SIG-M5 (cell line): Measurements from ENCODE around the gene NDUFAF8.

Source experiments
- DNase-seq: peaks from one replicate; lab custom pipeline; 2025; lab: John Stamatoyannopoulos, UW

NDUFAF8 gene

DNA sequence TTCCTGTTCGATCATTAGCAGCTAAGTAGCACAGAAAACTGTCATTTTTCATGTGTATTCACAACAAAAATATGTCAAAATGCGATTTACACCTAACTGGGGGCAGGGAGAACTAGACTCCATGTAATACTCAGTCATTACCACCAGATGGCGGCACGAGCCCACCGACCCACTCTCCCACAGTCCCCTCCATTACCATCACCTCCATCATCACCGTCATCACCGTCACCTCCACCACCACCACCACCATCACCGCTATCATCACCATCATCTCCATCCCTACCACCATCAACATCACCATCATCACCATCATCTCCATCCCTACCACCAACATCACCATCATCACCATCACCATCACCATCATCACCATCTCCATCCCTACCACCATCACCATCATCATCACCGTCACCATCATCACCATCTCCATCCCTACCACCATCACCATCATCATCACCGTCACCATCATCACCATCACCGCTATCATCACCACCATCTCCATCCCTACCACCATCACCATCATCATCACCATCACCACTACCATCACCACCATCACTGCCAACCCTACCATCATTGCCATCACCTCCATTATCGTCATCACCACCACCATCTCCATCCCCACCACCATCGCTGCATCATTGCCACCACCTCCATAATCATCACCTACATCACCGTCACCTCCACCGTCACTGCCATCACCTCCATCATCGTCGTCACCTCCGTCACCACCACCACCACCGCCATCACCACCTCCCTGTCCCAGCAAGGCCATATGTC lies 14.4 kb downstream of the NDUFAF8 start:
- no peak for DNase-seq

DNA sequence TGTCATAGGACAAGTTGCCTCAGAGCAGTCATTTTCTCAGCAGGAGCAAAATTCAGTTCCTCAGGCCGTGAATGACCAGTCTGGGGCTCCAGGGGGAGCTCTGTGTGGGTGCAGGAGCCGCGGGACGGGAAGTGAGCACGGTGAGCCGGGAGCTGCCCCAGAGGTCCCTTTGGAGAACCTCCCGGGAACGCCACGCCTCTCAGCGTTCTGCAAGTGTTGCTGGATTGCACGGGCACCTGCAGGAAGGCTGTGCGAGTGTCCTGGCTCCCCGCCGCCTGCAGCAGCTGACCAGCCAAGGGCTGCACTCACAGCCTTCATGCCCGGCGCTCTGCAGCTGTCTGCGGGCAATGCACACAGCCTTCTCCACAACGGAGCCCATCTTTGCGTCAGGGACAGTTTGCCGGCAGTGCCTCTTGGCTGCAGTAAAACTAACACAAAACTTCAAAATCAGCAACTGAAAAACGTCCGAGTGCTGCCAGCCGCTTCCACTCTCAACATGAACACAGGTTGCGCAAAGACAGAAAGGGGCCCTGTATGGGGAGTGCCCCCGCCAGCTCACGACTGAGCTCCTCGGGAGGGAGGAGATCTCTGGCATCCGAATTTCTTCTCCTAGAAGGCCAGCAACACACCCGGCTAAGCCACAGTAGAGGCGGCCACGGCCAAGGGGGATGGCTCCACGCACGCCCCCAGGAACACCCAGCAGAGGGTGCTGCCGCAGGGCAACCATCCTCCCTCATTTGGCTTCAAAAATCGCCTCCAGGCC lies 16.0 kb downstream of the NDUFAF8 start:
- peak; percentile 78 for DNase-seq

DNA sequence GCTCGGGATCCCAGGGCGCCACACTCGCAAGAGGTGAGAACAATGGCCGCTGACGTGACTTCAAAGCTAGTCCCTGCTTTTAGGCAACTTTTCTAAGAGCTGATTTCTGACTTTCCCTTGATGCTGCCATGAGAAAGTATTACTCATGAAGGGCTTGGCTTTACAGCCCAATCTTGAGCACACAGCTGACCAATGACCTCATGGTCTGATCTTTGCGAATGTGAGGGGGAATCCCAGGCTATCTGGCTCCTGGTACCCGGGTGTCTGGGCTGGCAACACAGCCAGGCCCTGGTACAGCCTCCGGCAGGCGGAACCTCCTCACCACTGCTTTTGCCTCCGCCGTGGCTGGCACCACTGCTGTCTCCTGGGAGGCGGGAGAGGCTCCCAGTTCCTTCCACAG lies 17.5 kb downstream of the NDUFAF8 start:
- DNase-seq = no peak

DNA sequence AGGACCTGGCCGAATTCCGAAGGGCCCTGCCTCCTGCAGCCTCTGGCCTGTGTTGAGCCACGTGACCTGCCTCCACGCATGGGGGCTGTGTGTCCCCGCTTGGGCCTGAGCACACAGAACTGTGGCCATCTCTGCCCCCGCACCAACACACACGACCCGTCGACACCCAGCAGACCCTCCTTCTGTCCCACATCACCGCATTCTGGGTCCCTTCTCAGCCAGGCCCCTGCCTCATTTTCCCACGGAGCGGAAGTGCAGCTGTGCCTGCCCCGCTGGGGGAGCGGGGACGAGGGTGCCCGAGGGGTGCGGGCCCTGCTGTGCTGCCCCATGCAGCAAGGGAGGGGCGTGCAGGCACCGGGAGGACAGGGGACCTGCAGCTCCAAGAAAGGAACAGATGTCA lies 18.4 kb downstream of the NDUFAF8 start:
- DNase-seq = no peak

DNA sequence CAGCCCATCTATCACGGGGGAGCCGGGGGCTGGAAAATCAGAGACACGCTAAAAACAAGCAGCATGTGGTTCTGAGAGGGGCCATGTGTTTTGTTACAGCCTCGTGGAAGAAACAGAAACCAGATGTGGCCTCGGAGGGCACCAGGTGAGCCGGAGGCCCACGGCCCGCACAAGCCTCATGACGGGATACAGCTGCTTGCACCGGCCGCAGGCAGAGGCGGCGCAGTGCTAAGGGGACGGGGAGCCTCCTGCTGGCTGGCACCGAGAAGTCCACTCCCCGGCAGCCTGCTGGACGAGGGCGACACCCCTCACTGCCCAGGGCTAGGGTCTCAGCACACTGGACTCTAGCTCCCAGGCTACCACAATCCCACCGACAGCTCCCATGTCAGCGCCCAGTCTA lies 19.2 kb downstream of the NDUFAF8 start:
- no peak for DNase-seq

DNA sequence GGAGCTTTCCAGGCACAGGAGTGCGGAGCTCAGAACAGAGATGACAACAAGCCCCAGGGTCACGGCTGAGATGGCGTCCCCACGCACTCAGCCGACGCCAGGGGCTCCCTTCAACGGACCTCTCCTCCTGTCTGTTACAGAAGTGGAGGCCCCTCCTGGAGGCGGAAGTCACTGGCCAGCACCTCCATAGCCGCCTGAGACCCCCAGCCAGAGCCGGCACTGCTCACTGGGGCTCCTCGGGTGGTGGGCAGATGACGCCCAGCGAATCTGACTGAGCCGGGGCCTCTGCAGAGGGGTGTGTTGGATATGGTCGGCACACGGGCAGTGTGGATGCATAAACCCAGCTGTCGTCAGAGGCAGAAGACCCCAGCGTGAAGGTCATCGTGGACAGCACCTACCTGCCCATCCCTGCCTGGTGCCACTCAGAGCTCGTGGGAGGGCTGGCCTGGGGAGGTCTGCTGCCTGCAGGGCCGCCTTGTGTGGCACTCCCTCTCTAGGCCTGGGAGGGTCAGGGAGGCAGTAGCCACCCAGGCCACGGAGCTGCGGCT lies 20.0 kb downstream of the NDUFAF8 start:
- DNase-seq = no peak

DNA sequence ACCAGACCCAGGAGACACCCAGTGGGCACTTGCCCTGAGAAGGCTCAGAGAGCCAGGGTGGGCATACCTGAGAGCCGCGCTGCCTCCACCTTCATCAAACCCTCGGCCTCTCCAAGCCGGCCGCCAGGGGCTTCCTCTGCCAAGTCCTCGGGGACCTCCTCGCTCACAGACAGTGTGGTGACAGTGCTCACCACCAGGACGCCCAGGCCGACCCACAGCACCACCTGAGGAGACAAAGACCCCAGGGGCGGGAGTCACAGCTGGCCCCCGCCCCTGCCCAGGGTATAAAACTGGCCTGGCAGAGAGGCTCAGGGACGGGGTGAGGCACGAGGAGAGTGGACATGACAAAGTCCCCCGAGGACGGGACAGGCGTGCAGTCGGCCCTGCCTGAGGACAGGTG lies 21.1 kb downstream of the NDUFAF8 start:
- no peak for DNase-seq

DNA sequence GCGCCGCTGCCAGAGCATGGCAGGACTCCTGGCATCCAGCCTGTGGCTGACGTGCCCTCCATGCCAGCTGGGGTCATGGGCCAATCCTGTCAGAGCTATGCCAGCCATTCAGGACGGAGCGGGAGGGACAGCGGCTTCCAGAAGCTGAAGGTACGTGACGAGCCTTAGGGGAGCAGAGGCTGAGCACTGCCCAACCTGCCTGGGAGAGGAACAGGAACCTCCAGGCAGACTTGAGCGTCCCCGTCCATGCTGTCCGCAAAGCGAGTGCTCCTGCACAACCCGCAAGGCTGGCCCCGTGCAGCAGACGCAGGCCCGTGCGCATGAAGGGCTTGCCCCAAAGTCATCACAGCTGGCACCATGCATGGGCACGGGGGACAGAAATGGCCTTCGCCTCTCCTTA lies 21.5 kb downstream of the NDUFAF8 start:
- DNase-seq = no peak

DNA sequence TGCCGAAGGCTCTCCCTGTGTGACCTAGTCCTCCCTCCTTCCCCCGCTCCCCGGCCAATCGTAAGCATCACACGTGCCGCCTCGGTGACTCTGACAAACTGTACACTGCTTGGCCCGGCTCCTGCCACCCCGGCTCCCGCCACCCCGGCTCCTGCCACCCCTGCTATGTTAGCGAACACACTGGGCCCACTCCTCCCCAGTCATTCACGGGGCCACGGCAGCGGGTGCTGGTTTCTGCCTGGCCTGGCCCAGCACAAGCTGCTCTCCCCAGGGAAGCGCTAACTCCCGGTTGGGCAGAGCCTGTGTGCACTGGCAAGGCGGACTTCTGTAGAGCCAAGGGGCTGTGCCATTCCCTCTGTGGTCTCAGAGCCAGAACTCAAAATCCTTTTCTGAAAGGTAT lies 22.0 kb downstream of the NDUFAF8 start:
- no peak for DNase-seq

DNA sequence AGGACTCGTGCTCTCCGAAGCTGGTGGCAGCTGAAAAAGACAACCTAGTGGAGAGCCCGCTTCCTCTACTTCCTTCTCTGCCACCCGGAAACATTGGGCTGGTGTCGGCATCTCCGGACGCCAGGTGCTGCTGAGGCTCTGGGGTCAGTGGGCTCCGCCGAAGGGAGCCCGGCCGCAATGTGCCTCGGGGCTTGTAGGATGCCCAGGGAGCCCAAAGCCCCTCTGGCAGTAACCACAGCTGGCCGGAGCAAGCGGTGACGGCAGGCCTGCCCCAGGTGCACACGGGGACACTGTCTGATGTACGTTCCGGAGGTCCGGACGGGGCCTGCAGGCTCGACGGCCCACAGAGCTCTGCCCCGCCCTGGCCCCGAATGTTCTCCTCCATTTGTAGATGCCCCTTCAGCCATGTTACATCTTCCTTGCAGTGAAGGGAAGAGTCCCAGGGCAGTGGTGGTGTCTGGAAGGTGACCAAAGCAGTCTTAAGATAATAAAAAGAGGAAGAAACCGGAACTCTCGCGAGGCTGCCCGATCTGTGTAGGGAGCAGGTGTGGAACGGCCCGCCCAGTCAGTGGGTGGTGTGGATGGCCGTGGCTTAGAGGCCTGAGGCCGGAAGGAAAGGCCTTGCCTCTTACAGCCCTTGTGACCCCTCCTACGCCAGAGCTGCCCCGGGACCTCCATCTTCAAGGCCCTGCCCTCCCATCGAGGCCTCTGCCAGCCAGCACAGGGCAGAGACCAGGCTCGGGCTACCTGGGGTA lies 22.6 kb downstream of the NDUFAF8 start:
- no peak for DNase-seq

DNA sequence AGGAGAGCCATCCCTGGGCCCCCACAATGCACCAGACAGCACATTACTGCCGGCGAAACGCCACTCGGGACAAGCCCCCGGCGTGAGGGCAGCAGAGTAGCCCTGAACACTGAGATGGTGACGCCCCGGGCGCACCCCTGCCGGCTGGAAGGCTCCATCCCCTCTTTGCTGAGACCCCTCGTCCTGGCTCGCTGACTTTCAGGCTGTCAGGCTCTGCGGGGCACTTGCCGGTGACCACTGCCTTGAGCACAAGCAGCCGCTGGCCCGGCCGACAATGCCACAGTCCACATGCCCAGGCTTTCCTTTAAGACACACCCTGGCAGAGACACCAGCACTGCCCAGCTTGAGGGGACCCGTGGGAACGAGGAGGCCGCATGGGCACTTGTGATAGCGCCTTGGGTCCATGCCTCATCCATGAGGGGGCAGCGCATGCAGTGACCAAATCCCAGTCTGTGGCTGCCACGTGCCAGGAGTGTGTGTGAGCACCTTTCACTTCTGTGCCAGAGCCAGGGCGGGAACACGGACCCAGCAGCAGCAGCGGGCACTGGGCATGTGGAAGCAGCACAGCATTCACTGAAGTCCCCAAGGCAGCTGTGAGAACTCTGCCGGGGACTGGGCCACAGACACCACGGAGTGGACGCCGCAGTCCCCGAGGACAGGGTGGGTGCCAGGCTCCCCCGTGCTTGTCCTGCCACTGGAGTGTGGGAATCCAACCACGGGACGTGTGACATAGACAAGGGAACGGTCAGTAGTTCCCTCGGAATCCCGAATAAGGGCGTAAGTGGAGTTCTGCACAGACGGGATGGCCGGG lies 24.5 kb downstream of the NDUFAF8 start:
- DNase-seq = no peak

DNA sequence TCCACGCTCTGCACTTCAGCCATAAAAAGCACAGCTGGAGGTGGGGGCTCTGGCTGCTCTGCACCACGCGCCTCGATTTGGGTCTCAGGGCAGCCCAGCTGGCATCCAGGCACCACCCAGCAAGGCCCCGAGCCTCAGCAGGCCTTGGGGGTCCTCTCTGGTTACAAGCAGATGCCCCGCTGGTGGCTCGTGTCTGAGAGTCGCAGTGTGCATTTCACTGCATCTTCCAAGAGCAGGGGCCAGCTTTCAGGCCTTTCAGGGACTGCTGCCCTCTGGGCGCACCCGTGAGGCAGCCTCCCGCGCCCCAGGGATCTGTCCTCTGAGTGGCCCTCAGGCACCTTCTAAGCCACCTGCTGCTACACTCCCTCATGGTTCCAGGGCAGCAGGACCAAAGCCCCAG lies 25.5 kb downstream of the NDUFAF8 start:
- DNase-seq = no peak

DNA sequence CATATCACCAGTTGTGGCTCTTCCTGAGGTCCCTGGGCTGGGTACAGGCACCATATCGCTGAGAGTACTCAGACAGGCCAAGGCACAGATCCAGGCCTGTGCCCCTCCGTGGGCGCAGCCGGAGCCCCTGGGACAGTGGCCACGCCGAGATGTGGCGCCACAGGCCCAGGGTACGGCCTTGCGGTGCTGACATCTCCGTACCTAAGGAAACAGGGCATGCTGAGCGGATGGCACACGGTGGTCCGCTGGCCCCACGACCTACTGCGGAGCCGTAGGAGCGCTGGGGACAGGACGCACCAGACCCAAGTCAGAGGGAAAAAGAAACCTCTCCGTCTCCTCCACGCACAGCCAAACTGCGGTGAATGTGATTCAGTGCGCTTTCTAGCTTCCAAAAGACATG lies 26.5 kb downstream of the NDUFAF8 start:
- DNase-seq = no peak

DNA sequence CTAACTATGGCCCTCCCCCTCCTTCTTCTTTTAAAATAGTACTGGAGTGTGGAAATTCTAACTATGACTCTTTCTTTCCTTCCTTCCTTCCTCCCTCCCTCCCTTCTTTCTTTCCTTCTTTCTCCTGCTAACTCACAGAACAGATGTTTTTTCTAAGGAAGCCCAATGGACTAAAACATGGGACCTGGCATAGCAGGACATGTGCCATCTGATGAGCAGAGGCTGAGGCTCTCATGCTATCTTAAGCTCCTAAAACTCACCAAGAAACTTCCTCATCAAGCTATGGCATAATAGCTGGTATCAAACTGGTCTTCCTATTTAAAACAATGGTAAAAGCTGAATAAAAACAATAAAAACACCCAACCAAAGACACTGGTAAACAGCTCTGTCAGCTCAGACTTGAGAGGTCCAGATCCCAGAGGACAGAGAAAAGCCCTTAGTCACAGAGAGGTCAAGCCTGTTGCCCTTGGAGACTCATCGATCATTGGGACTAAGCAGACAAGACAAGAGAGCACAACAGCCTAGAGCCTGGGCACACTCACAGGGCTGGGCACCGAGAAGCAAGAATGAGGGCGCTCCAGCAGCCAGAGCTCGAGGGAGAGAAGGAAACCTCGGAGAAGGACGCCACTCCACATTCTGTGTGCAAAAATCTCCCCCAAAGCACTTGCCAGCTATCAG lies 28.4 kb downstream of the NDUFAF8 start:
- no peak for DNase-seq

DNA sequence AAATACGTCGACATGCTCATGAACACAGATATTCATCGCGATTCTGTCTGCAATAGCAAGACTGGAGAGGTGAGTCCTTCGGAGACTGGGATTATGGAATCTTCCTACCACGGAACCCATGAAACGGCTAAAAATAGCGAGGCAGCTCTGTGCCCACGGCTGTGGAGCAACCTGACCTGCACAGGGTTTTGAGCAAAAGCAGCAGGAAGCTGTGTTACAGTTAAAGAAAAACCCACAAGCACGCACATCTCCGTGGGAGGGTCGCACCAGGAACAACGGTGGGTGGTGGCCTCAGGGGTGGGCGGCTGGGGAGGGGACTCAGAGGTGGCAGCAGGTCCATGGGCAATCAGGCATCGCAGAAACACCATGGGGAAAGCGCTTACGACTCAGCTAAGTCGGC lies 31.2 kb downstream of the NDUFAF8 start:
- DNase-seq = no peak

DNA sequence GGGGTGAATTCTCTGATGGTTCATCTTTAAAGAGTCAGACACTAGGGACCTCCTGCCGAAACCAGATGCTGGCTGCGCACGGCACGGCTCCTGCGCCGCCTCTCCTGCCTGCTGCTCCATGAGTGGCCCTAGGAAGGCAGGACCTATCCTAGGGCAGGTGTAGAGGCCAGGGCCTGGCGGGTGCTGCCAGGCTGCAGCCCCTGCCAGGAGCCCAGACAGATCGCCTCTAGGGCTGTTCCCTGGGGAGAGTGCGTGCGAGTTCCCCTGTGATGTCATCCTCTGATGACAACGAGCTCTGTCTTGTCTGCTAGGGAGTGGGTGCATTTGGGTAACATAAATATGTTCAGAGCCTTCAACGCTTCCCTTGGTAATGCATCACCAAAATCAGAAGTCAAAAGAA lies 32.1 kb downstream of the NDUFAF8 start:
- DNase-seq = no peak

DNA sequence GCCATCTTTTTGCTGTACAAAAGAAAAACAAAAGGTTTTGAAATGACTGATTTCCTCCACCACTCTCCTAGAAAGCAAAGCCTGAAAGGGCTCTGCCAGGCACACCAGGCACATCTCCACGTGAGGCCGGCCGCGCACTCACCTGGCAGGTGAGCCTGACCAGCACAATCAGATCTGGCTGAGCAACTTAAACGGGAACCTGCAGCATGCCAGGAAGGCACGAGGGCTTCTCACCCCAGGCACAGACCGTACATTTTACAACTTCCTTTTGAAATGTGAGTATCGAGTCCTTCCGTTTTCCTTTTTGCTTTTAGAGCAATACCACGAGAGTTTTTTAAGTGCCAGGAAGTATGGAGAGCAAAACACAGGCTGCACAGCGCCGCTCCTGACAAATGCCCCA lies 33.5 kb downstream of the NDUFAF8 start:
- no peak for DNase-seq

DNA sequence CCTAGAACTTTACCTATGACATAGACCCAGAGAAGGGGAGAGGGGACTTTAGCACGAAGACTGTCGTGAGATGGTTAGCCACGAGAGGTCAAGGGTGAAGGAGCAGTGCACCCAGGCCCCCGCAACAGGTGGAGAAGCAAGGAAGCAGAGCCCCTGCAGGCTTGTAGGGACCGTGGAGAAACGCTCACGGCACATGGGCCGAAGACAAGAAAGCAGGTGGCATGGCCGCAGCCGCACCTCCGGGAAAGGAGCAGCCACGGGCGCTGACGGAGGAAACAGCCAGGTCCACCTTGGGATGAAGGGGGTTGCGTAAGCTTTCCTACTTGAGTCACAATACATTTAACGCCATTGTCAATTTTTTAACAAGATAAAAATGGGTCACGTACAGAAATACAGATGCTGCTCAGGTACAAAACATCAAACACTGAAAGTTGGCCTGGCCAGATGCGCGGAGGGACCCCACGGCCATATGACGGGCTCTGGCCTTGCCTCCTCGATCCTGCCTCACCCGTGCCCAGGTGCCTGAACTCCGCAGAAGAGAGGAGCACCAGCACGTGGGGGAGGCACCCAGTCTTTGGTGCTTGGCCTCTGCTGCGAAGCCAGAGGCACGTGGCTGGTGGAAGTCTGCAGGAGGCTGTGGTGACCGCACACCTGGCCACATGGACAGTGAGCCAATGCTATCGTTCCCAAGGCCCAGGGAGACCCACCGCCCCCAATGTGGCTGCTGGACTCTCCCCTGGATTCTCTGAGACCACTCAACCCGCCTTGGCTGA lies 34.8 kb downstream of the NDUFAF8 start:
- no peak for DNase-seq

DNA sequence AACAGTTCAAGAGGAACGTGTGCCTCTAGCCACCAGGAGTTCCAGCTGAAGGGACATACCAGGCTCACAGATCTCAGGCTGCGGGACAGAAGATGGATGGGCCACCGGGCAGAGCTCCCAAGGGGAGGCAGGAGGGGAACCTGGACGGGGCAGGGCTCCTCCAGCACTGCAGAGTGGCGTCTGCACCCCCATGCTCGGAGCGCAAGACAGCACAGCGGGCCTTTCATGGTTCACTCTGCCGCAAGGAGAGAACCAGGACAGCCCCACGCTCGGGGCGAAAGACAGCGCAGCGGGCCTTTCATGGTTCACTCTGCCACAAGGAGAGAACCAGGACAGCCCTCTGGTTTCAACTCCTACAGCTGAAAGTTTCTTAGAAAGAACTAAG lies 35.3 kb downstream of the NDUFAF8 start:
- DNase-seq = no peak

DNA sequence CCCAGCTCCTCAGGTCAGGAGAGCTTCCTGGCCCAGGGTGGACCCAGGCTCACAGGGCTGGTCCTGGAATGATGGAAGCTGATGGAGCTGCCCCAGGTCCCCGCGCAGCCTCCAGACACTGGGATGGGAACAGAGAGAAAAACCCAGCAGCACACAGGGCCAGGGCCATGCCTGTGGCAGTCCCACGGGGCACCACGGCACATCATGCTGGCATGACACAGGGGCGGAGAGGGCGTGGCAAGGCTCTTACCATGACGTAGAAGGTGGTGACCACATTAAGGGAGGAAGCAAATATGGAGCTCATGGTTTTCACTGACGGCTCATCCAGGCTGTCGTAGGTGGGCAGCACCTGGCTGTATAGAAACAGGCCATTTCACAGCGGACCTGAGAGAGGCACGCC lies 37.7 kb downstream of the NDUFAF8 start:
- DNase-seq = no peak
